ENCODE results near the gene RING1.

DNA sequence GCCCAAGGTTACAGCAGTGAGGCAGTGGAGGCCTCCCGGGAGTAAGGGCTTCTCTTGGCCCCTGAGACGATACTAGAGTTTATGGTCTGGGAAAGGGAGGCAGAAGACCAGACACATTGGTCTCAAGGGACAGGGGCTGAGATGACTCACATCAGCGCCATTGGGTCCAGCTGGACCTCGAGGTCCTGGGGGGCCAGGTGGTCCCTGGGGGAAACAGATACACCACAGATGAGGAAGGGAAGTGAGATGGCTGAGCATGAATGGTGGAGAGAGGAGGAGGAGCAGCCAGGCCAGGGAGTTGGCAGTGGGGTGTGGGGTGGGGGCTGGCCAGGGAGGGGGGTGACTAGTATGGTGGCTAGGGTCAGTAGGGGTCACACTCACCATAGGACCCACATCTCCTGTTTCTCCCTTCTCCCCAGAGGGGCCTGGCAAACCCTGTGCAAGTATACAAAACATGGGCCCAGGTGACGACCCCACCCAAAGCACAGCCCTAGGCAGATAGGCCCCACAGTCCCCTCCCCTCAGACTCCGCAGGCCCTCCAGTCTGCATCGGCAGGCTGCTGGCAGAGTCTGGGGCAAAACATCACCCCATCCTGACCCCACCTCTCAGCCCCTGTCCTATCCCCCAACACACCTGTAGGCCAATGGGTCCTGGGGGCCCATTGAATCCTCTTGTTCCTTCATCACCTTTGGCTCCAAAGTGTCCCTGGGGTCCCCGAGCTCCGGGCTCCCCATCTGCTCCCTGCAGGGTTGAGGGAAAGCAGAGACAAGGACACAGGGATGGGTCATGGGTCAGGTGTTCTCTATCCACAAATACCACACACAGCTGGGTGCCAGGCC is 37.9 kb upstream of the RING1 start:
- TF ChIP-seq, protein P1, sequence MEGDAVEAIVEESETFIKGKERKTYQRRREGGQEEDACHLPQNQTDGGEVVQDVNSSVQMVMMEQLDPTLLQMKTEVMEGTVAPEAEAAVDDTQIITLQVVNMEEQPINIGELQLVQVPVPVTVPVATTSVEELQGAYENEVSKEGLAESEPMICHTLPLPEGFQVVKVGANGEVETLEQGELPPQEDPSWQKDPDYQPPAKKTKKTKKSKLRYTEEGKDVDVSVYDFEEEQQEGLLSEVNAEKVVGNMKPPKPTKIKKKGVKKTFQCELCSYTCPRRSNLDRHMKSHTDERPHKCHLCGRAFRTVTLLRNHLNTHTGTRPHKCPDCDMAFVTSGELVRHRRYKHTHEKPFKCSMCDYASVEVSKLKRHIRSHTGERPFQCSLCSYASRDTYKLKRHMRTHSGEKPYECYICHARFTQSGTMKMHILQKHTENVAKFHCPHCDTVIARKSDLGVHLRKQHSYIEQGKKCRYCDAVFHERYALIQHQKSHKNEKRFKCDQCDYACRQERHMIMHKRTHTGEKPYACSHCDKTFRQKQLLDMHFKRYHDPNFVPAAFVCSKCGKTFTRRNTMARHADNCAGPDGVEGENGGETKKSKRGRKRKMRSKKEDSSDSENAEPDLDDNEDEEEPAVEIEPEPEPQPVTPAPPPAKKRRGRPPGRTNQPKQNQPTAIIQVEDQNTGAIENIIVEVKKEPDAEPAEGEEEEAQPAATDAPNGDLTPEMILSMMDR (IDR thresholded peaks at IDR 0.05) = no peak
- TF ChIP-seq POLR2A (IDR thresholded peaks at IDR 0.05) = no peak
